Measurements from ENCODE around the gene MBTPS1.
"Not testable (repeated sequence)": the region's sequence is repeated elsewhere in the genome, so short reads cannot be mapped to it uniquely, and the experiment has no call there.

The MBTPS1 gene

DNA sequence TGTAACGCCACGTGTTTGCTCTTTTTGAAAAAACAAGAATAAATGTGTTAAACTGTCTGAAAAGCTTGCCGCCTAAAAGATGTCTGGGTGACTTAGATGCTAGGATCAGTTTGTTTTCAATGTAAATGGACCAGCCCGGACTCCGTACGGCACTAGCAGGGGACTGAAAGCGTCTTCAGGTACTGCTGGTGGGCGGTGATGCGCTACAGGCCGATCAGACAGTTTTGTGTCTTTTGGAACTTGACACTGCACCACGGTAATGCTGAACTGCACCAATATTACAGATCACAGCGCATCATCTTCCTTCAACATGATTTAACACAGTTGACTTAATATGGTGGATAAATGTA, 727 bp upstream of the MBTPS1 start:
- Histone ChIP-seq H3K36me3 (replicated peaks; ENCODE audit: low read depth, low read length) (no peaks in the 10 kb centered on the region), H3K27me3 (ENCODE audit: low read depth, low read length) (no peaks in the 10 kb centered on the region), H3K9ac (ENCODE audit: low read length) (peak overlapping the region; percentile 84), H3K27ac (ENCODE audit: low read length) (peak overlapping the region; percentile 57), H3K4me2 (ENCODE audit: low read length) (peak overlapping the region; percentile 87), H3K4me3 (ENCODE audit: low read length) (peak overlapping the region; percentile 82), H4K20me1 (ENCODE audit: insufficient read depth, low read length) (peaks cover 6% of the 10 kb centered on the region), H3K9me3 (ENCODE audit: insufficient read depth, low read length) (no peaks in the 10 kb centered on the region), H3K79me2 (ENCODE audit: low read length) (peaks cover 34% of the 10 kb centered on the region), H2AFZ (ENCODE audit: low read depth, low read length) (peak overlapping the region; percentile 82), H3K4me1 (ENCODE audit: low read length) (peaks cover 11% of the 10 kb centered on the region; the same call in 1 of the 2 replicates)
- TF ChIP-seq EZH2phosphoT487 (IDR thresholded peaks at IDR 0.05; ENCODE audit: low read depth): no peak
- TF ChIP-seq, protein P1, sequence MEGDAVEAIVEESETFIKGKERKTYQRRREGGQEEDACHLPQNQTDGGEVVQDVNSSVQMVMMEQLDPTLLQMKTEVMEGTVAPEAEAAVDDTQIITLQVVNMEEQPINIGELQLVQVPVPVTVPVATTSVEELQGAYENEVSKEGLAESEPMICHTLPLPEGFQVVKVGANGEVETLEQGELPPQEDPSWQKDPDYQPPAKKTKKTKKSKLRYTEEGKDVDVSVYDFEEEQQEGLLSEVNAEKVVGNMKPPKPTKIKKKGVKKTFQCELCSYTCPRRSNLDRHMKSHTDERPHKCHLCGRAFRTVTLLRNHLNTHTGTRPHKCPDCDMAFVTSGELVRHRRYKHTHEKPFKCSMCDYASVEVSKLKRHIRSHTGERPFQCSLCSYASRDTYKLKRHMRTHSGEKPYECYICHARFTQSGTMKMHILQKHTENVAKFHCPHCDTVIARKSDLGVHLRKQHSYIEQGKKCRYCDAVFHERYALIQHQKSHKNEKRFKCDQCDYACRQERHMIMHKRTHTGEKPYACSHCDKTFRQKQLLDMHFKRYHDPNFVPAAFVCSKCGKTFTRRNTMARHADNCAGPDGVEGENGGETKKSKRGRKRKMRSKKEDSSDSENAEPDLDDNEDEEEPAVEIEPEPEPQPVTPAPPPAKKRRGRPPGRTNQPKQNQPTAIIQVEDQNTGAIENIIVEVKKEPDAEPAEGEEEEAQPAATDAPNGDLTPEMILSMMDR (IDR thresholded peaks at IDR 0.05; ENCODE audit: low read depth, low read length): no peak

DNA sequence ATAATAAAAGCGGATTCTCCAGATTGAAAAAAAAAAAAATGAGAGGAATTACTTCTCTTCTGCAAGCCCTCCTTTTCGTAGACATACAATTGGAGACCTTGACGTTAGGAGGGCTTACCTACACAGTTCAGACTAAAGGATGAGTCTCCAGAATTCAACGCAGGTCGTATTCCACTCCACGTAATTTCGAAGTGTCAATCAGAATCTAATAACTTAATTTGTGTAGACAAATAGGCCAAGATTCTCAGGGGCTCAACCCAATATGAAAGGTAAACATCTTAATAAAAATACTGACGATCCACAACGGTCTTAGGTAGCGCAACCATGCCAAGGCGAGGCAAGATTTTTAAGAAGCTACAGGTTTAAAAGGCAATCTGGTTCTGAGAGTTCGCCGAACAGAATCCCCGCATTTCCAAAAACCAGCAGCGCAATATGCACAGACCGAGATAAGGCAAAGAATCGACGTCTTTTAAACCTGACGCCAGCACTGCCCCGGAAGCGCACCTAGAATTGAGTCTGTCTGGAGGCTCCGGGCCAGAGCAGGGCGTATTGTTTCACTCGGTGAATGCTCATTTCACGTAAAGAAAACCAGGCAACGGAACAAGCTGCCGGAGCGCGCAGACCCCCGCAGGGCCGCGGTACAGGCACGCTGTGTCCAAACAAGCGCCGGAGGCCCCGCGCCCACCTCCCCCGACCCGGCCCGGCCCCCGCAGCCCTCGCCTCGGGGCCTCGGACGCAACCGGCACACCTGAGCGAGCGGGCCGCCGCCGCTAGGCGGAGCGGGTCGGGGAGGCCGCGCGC, 623 bp downstream of the MBTPS1 start:
- TF ChIP-seq EZH2phosphoT487 (IDR thresholded peaks at IDR 0.05; ENCODE audit: low read depth): no peak
- TF ChIP-seq, protein P1 (IDR thresholded peaks at IDR 0.05; ENCODE audit: low read depth, low read length): peak; percentile 26; the same call in 1 of the 2 replicates
- peak overlapping the region; percentile 84 for H3K9ac ChIP-seq (ENCODE audit: low read length)
- peak overlapping the region; percentile 69 for H3K4me2 ChIP-seq (ENCODE audit: low read length)
- peaks cover 38% of the 10 kb centered on the region for H3K79me2 ChIP-seq (ENCODE audit: low read length)
- H3K27ac ChIP-seq (ENCODE audit: low read length): peak overlapping the region; percentile 49
- peak overlapping the region; percentile 82 for H3K4me3 ChIP-seq (ENCODE audit: low read length)
- peaks cover 16% of the 10 kb centered on the region; the same call in 1 of the 2 replicates for H3K4me1 ChIP-seq (ENCODE audit: low read length)
- H3K9me3 ChIP-seq (ENCODE audit: insufficient read depth, low read length): no peaks in the 10 kb centered on the region
- peaks cover 6% of the 10 kb centered on the region for H4K20me1 ChIP-seq (ENCODE audit: insufficient read depth, low read length)
- H3K27me3 ChIP-seq (ENCODE audit: low read depth, low read length): no peaks in the 10 kb centered on the region
- peak overlapping the region; percentile 13 for H2AFZ ChIP-seq (ENCODE audit: low read depth, low read length)
- no peaks in the 10 kb centered on the region for H3K36me3 ChIP-seq (replicated peaks; ENCODE audit: low read depth, low read length)

DNA sequence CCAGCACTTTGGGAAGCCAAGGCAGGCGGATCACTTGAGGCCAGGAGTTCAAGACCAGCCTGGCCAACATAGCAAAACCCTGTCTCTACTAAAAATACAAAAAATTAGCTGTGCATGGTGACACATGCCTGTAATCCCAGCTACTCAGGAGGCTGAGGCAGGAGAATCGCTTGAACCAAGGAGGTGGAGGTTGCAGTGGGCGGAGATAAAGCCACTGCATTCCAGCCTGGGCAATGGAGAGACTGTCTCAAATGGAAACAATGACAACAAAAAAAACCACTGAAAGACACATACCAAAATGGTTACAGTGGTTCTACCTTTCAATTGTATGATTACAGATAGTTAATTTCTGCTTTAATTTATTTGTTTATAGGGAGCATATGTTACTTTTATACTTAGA, 4.8 kb downstream of the MBTPS1 start:
- not testable (repeated sequence) for H2AFZ ChIP-seq (ENCODE audit: low read depth, low read length); H3K27ac ChIP-seq (ENCODE audit: low read length); H3K4me2 ChIP-seq (ENCODE audit: low read length); H3K4me3 ChIP-seq (ENCODE audit: low read length); H3K27me3 ChIP-seq (ENCODE audit: low read depth, low read length); H3K9me3 ChIP-seq (ENCODE audit: insufficient read depth, low read length); H3K9ac ChIP-seq (ENCODE audit: low read length)
- H3K4me1 ChIP-seq (ENCODE audit: low read length): peaks cover 19% of the 10 kb centered on the region; the same call in 1 of the 2 replicates
- H3K36me3 ChIP-seq (replicated peaks; ENCODE audit: low read depth, low read length): peaks cover 11% of the 10 kb centered on the region
- H4K20me1 ChIP-seq (ENCODE audit: insufficient read depth, low read length): peaks cover 35% of the 10 kb centered on the region
- H3K79me2 ChIP-seq (ENCODE audit: low read length): peaks cover 61% of the 10 kb centered on the region

DNA sequence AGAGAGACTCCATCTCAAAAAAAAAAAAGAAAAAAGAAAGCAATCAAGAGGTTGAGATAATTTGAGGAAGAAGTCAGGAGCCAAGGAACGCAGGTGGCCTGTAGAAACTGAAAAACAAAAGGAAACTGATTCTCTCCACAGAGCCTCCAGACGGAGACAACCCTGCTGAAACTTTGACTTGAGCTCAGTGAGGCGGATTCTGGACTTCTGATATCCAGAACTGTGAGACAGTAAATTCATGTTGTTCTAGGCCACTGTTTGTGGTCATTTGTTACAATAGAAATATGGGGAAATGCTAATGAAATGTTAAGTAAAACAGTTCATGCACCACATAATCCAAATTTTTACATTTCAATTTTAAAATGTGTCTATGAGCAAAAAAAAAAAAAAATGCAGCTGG, 5.2 kb downstream of the MBTPS1 start:
- peaks cover 11% of the 10 kb centered on the region for H3K36me3 ChIP-seq (replicated peaks; ENCODE audit: low read depth, low read length)
- no peak overlapping the region for H3K4me3 ChIP-seq (ENCODE audit: low read length)
- H3K27me3 ChIP-seq (ENCODE audit: low read depth, low read length): no peaks in the 10 kb centered on the region
- no peak overlapping the region for H3K9ac ChIP-seq (ENCODE audit: low read length)
- H3K27ac ChIP-seq (ENCODE audit: low read length): no peak overlapping the region
- H3K4me2 ChIP-seq (ENCODE audit: low read length): no peak overlapping the region; the same call in 1 of the 2 replicates
- TF ChIP-seq, protein P1 (IDR thresholded peaks at IDR 0.05; ENCODE audit: low read depth, low read length): no peak
- no peak for TF ChIP-seq EZH2phosphoT487 (IDR thresholded peaks at IDR 0.05; ENCODE audit: low read depth)
- H2AFZ ChIP-seq (ENCODE audit: low read depth, low read length): no peak overlapping the region
- peaks cover 40% of the 10 kb centered on the region for H4K20me1 ChIP-seq (ENCODE audit: insufficient read depth, low read length)
- H3K9me3 ChIP-seq (ENCODE audit: insufficient read depth, low read length): no peaks in the 10 kb centered on the region
- peaks cover 65% of the 10 kb centered on the region for H3K79me2 ChIP-seq (ENCODE audit: low read length)
- H3K4me1 ChIP-seq (ENCODE audit: low read length): peaks cover 19% of the 10 kb centered on the region; the same call in 1 of the 2 replicates
